WTC11 (cell line): ENCODE measurements around the gene PARP3. TPM values are rescaled to one million over a fixed set of nuclear protein-coding genes. Genes with fewer than 3 reads are reported as not detected.

Source experiments
- ATAC-seq: fragments of 200-7000 bp; cut with Tn5 transposase; 2 replicates; pipeline ENCODE4 v1.10.0; 2021; ENCODE audit warnings: mild to moderate bottlenecking, moderate library complexity
- CTCF ChIA-PET: fragments of 300-600 bp; sonication (Branson Sonifier 250); formaldehyde crosslinking; loops from one replicate; lab custom pipeline; 2021; ENCODE audit warnings: antibody characterized with exemption; lab: Charles Lee
- POLR2A ChIA-PET: fragments of 350-600 bp; sonication (Branson Sonifier 250); formaldehyde crosslinking; loops from one replicate; lab custom pipeline; 2021; ENCODE audit warnings: antibody characterized with exemption; lab: Charles Lee
- DNase-seq: peaks from one replicate; pipeline ENCODE4 v3.0.0; 2021; ENCODE audit warnings: low spot score
- H3K27ac Mint-ChIP-seq: 2 replicates; pipeline ENCODE4 v1.8.0; 2021; ENCODE audit warnings: mixed read lengths
- H3K27me3 Mint-ChIP-seq: 2 replicates; pipeline ENCODE4 v1.8.0; 2021; ENCODE audit warnings: low read depth, mild to moderate bottlenecking, moderate library complexity, mixed read lengths
- H3K36me3 Mint-ChIP-seq: 2 replicates; pipeline ENCODE4 v1.8.0; 2021; ENCODE audit warnings: mixed read lengths
- H3K4me1 Mint-ChIP-seq: 2 replicates; pipeline ENCODE4 v1.8.0; 2022; ENCODE audit warnings: mixed read lengths
- H3K4me3 Mint-ChIP-seq: 2 replicates; pipeline ENCODE4 v1.8.0; 2021; ENCODE audit warnings: mild to moderate bottlenecking, moderate library complexity, mixed read lengths
- H3K9me3 Mint-ChIP-seq: 2 replicates; pipeline ENCODE4 v1.8.0; 2021; ENCODE audit warnings: mixed read lengths
- EMX1 ChIP-seq: fragments of 250-450 bp; sonication (Bioruptor Pico); IDR thresholded peaks from 2 replicates; pipeline ENCODE4 v1.8.0; 2021; ENCODE audit warnings: mild to moderate bottlenecking
- ERG ChIP-seq: fragments of 250-450 bp; sonication (Bioruptor Pico); IDR thresholded peaks from 2 replicates; pipeline ENCODE4 v1.8.0; 2021; ENCODE audit warnings: mild to moderate bottlenecking
- ETV6 ChIP-seq: sonication (generic); formaldehyde crosslinking; IDR thresholded peaks from 2 replicates; pipeline ENCODE4 v1.8.1; 2022; ENCODE audit warnings: mild to moderate bottlenecking, missing genetic modification reagents
- FOXK1 ChIP-seq: sonication (generic); formaldehyde crosslinking; IDR thresholded peaks from 2 replicates; pipeline ENCODE4 v1.8.0; 2022; ENCODE audit warnings: mild to moderate bottlenecking, moderate library complexity, missing genetic modification reagents
- IRF2 ChIP-seq: sonication (generic); formaldehyde crosslinking; IDR thresholded peaks from 2 replicates; pipeline ENCODE4 v1.8.0; 2022; ENCODE audit warnings: low read depth, missing genetic modification reagents, borderline replicate concordance
- USF1 ChIP-seq: sonication (generic); formaldehyde crosslinking; IDR thresholded peaks from 2 replicates; pipeline ENCODE4 v1.8.0; 2022; ENCODE audit warnings: mild to moderate bottlenecking, missing genetic modification reagents
- ZBTB43 ChIP-seq: sonication (generic); formaldehyde crosslinking; IDR thresholded peaks from 2 replicates; pipeline ENCODE4 v1.8.1; 2023; ENCODE audit warnings: mild to moderate bottlenecking, missing genetic modification reagents
- ZNF317 ChIP-seq: sonication (generic); formaldehyde crosslinking; IDR thresholded peaks from 2 replicates; pipeline ENCODE4 v1.8.1; 2023; ENCODE audit warnings: low read depth, mild to moderate bottlenecking, moderate library complexity, missing genetic modification reagents, borderline replicate concordance
- ZNF416 ChIP-seq: fragments of 250-450 bp; sonication (Bioruptor Pico); IDR thresholded peaks from 2 replicates; pipeline ENCODE4 v1.9.0; 2021; ENCODE audit warnings: mild to moderate bottlenecking, inconsistent platforms
- ZNF532 ChIP-seq: fragments of 250-450 bp; sonication (Bioruptor Pico); IDR thresholded peaks from 2 replicates; pipeline ENCODE4 v1.9.0; 2021; ENCODE audit warnings: mild to moderate bottlenecking, borderline replicate concordance
- total RNA-seq: library from RNA; stranded (reverse); gene quantifications from 3 replicates; pipeline ENCODE4 v1.2.3, GENCODE V29; 2021
- TF ChIP-seq, protein P1 (sequence below): sonication (generic); formaldehyde crosslinking; IDR thresholded peaks from 2 replicates; pipeline ENCODE4 v1.8.0; 2022; ENCODE audit warnings: mild to moderate bottlenecking, missing genetic modification reagents
- TF ChIP-seq, protein P2 (sequence below): sonication (generic); formaldehyde crosslinking; IDR thresholded peaks from 2 replicates; pipeline ENCODE4 v1.8.1; 2023; ENCODE audit warnings: mild to moderate bottlenecking, missing genetic modification reagents, moderate library complexity
- TF ChIP-seq, protein P3 (sequence below): sonication (generic); formaldehyde crosslinking; IDR thresholded peaks from 2 replicates; pipeline ENCODE4 v1.8.0; 2022; ENCODE audit warnings: missing genetic modification reagents

Gene PARP3
- total RNA-seq, 1 experiment from 2014 or later = 2.9 TPM

- Mint-ChIP-seq H3K4me3 (no peak overlapping the region), H3K9me3 (no peaks in the 10 kb centered on the region), H3K27me3 (peaks cover 27% of the 10 kb centered on the region), H3K36me3 (no peaks in the 10 kb centered on the region), H3K4me1 (peaks cover 48% of the 10 kb centered on the region), H3K27ac (no peak overlapping the region)
- TF ChIP-seq USF1 (CRISPR knock-in tag) (no peak), ETV6 (CRISPR knock-in tag) (no peak), ZNF532 (no peak), ZNF317 (CRISPR knock-in tag) (no peak), ZBTB43 (CRISPR knock-in tag) (no peak), ZNF416 (CRISPR knock-in tag) (no peak), FOXK1 (CRISPR knock-in tag) (no peak), IRF2 (CRISPR knock-in tag) (no peak), EMX1 (no peak)
- TF ChIP-seq, protein P1, sequence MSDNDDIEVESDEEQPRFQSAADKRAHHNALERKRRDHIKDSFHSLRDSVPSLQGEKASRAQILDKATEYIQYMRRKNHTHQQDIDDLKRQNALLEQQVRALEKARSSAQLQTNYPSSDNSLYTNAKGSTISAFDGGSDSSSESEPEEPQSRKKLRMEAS (CRISPR knock-in tag) = no peak
- TF ChIP-seq, protein P2, sequence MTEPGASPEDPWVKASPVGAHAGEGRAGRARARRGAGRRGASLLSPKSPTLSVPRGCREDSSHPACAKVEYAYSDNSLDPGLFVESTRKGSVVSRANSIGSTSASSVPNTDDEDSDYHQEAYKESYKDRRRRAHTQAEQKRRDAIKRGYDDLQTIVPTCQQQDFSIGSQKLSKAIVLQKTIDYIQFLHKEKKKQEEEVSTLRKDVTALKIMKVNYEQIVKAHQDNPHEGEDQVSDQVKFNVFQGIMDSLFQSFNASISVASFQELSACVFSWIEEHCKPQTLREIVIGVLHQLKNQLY (CRISPR knock-in tag) = no peak
- TF ChIP-seq, protein P3, sequence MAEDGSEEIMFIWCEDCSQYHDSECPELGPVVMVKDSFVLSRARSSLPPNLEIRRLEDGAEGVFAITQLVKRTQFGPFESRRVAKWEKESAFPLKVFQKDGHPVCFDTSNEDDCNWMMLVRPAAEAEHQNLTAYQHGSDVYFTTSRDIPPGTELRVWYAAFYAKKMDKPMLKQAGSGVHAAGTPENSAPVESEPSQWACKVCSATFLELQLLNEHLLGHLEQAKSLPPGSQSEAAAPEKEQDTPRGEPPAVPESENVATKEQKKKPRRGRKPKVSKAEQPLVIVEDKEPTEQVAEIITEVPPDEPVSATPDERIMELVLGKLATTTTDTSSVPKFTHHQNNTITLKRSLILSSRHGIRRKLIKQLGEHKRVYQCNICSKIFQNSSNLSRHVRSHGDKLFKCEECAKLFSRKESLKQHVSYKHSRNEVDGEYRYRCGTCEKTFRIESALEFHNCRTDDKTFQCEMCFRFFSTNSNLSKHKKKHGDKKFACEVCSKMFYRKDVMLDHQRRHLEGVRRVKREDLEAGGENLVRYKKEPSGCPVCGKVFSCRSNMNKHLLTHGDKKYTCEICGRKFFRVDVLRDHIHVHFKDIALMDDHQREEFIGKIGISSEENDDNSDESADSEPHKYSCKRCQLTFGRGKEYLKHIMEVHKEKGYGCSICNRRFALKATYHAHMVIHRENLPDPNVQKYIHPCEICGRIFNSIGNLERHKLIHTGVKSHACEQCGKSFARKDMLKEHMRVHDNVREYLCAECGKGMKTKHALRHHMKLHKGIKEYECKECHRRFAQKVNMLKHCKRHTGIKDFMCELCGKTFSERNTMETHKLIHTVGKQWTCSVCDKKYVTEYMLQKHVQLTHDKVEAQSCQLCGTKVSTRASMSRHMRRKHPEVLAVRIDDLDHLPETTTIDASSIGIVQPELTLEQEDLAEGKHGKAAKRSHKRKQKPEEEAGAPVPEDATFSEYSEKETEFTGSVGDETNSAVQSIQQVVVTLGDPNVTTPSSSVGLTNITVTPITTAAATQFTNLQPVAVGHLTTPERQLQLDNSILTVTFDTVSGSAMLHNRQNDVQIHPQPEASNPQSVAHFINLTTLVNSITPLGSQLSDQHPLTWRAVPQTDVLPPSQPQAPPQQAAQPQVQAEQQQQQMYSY (CRISPR knock-in tag) = no peak
- ATAC-seq = no peak
- DNase-seq = no peak
- ChIA-PET POLR2A (interaction anchor here (0.6 to 3.7 kb wide), 7 partner anchors 9 to 277 kb away, joined by 3 to 23 read pairs (median 4); partner anchors contain the start of genes ACY1, GPR62, PARP3 and RPL29), CTCF (interaction anchor here (0.9 to 6.3 kb wide), 9 partner anchors 13 to 261 kb away, joined by 3 to 43 read pairs (median 3); partner anchors contain the start of genes ACY1, GPR62, PARP3 and RRP9)
These were observed 27.7 kb downstream of the PARP3 start for GRCh38 chr3:51969841-51970240.

- DNase-seq (no peak), ATAC-seq (no peak)
- H3K4me3 Mint-ChIP-seq = no peak overlapping the region
- H3K36me3 Mint-ChIP-seq = no peaks in the 10 kb centered on the region
- peaks cover 46% of the 10 kb centered on the region for H3K4me1 Mint-ChIP-seq
- no peak for TF ChIP-seq ERG (CRISPR knock-in tag)
- no peak for TF ChIP-seq IRF2 (CRISPR knock-in tag)
- ChIA-PET CTCF (interaction anchor here (1.7 to 6.3 kb wide), 3 partner anchors 12 to 82 kb away, joined by 5 to 43 read pairs (median 41); partner anchors contain the start of genes ACY1, PARP3 and RRP9), POLR2A (interaction anchor here (3.7 kb wide), 1 partner anchor 12 kb away, joined by 23 read pairs; the partner anchor contains the start of gene ACY1)
- no peaks in the 10 kb centered on the region for H3K9me3 Mint-ChIP-seq
- no peak overlapping the region for H3K27ac Mint-ChIP-seq
- H3K27me3 Mint-ChIP-seq = peaks cover 27% of the 10 kb centered on the region
These were observed 28.6 kb downstream of the PARP3 start for GRCh38 chr3:51970606-51971300.
